ENCODE results near the gene CCDC68.

CCDC68 gene

DNA sequence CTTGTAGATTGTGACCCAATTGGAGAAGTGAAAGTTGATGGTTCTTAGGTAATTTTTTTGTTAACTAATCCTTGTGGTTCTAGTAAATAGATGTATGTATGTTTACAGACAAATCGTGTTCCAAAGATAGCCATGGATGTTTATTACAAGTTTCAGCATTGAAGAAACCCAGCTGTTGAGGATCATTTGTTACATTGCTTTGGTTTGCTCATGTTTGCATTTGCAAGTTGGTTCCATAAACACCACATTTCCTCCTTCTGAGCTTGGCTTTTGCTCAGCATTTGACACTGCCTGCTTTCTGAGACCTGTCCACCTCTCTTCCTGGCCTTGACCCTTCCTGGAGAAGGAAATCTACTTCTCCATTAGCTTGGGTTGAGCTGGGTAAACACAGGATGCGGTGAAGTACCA is 1.8 kb upstream of the CCDC68 start:
- DNase-seq (ENCODE audit: low read depth in 2 of 2), result no peak

DNA sequence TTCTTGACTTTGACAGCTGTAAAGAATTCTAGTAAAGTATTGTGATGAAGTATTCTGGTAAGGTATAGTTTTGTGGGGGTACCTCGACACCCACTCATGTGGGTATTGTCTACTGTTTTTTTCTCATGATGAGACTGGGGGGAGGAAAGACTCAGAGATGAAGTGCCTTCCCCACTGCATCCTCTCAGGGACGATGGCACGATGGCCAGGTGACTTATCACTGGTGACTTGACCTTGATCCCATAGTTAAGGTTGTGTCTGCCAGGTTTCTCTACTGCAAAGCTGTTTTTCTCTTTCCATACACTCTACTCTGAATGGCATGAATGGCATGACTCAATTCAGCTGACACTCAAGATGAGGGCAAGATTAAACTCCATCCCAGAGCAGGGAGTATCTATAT is 936 bp upstream of the CCDC68 start:
- no peak for DNase-seq (ENCODE audit: low read depth in 2 of 2)

DNA sequence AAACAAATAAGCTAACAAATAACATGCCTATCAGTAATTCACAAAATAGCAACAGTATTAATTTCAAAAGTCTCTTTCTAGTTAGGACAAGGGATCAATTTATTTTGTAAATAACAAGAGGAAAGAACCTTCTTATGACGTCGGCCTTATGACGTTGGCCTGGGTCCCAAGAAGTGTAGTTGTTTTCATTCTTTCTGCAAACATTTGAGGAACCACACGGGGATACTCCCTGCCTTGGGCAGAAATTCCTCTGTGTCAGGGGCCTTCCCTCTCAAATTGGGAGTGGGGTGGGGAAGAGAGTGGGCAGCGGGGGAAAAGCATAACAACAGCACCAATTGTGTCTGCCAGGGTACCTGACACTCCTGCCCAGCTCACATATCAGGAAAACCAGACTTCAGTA is 1.3 kb downstream of the CCDC68 start:
- no peak for DNase-seq (ENCODE audit: low read depth in 2 of 2)

DNA sequence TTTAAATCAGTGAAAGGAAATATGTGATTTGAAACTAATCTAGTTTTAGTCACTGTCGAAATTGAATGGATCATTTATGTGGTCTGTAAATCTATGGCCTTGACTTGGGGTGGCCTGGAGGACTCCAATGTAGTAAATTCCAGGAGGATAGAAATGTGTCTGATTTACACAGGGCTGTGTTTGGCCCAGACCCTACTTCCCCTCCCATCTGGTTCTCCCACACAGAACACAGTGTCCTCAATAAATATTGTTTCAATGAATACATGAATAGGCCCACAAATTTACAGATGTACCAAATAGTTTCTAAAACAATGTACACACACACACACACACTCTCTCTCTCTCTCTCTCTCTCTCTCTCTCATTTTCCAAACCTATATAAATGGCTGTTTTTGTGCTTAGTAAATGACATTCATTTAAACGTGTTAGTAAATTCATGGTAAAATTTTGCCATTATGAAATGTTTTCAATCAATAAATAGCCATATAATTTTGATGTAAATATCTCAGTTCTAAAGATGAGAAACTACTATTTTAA is 1.9 kb downstream of the CCDC68 start:
- DNase-seq (ENCODE audit: low read depth in 2 of 2), result no peak

GRCh38 chr18:54956506-54956905 is 2.8 kb downstream of the CCDC68 start:
- no peak for DNase-seq (ENCODE audit: low read depth in 2 of 2)

DNA sequence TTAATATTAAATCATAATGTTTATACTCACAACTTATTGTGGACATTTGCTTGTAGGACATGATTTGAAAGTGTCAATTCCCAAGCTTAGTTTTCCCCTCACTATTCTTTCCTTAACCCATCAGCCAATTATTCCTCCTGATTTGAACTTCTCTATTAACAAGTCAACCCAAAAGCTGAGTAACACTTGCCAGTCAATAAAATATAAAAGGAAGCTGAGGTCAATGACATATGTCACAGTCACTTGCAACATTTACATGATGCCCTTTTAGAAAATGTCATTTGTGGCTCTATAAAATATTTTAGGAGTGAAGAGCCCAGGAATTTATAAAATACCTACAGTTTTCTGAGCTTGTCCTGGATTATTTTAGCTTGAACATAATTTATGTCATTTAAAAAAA is 7.2 kb downstream of the CCDC68 start:
- DNase-seq (ENCODE audit: low read depth in 2 of 2), result no peak

DNA sequence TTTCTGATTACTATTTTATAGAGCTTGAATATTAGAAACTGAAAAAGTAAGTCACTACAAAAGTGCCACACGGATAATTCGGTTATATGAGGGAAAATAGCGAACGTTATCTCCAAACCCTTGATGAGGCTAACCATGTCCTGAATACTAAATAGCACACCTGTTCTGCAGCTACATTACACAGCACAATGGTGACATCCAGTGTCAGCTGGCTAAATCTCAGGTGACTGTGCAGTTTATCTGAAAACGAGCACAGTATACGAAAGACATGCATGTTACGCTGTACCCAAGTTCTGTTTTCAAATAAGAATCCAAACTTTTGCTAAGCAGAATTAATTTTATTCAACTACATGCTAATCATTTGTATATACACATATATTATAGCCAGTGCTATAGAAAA is 9.0 kb downstream of the CCDC68 start:
- DNase-seq (ENCODE audit: low read depth in 2 of 2), result no peak

DNA sequence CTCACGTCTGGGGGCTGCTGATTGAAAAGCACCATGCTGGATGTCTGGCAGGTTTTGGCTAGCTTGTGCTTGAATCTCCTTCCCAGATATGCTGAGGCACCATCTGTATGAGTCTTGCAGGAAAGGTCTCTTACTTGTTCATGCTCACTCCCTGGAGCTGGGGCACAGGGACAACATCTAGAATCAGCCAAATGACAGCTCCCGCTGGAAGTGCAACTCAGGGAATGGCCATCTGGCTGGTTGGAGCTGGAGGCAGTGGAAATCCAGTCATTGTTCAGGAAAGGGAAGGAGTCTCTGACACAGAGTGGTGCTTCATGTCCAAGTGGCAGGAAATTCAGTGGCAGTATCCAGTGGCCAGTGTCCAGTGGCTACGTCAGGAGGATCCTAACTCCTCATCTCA is 9.7 kb downstream of the CCDC68 start:
- no peak for DNase-seq (ENCODE audit: low read depth in 2 of 2)

DNA sequence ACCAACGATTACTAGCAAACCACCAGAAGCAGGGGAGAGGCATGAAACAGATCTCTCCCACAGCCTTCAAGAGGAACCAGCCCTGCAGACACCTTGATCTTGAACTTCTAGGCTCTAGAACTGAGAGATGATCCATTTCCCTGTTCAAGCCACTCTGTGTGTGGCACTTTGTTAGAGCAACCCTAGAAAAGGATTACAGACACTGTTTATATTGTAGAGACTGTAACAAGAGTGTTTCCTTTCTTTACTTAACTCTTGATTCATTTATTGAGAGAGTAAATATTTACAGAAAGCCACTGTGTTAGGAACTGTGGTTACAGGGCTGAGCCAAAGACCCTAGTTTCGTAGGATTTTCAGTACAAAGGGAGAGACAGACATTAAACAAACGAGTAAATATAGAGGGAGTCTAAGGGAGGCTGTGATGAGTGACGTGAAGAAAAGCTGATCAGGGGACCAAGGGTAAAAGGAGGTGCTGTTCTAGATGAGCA is 10.9 kb downstream of the CCDC68 start:
- DNase-seq (ENCODE audit: low read depth in 2 of 2), result no peak

- DNase-seq (ENCODE audit: low read depth in 2 of 2), result no peak
These were observed 12.2 kb downstream of the CCDC68 start for GRCh38 chr18:54947091-54947490.

GRCh38 chr18:54946149-54946581 is 13.1 kb downstream of the CCDC68 start:
- peak in 1 of 2 experiments; percentile 7 for DNase-seq (ENCODE audit: low read depth in 2 of 2)

DNA sequence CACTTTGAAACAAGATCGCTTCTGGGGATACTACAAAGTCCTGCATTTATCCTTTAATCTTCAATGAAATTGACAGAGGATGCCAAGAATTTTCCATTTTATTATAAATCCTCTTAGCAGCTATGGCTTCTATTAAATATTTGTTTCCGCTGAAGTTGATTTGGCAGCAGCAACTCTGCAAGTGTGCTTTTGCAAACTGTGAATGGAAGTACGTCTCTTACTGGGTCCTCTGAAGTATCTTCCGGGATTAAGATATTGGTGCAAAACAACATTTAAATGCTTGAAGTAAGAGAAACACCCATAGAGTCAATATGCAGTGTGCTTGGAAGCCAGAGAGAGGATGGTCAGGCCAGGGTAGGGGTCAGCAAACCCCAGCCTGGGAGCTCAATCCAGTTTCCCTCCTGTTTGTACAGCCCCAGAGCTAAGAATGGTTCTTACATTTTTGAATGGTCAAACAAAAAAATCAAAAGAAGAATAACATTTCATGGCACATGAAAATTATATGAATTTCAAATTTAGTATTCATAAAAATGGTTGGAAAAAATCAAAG is 13.6 kb downstream of the CCDC68 start:
- DNase-seq (ENCODE audit: low read depth in 2 of 2), result no peak

DNA sequence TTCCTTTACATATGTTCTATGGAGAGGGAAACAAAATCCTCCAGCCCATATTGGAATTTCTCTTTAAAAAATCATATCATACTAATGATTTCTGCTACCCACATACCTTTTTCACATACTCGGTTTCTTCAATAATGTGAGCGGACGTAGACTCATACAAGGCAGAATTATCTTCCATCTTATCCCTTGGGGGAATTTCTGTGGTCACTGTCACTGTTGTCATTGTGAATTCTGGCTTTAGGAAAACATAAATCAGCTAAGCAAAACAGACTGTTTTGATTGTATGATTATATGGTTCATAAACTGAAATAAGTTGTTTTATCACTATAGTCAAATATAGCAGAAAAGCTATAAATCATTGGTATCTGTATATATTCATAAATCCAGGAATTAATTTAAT is 16.7 kb downstream of the CCDC68 start:
- no peak for DNase-seq (ENCODE audit: low read depth in 2 of 2)

DNA sequence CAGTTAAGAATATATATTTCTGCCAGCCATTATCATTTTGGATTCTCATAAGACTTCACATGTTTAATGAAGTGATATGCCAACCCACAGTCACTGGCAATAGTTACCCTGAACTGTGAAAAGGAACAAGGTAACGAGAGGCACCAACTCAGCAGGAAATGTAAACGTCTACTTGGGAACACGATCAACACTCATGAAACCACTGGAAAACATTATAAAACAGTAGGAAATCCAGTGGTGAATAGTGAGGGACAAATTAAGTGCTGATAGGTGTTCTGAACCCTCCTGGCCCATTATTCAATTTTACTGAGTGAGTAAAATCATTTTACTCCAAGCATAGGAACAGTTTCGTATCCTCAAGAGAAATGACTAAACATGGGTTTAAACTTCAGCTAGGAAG is 17.1 kb downstream of the CCDC68 start:
- no peak for DNase-seq (ENCODE audit: low read depth in 2 of 2)

- no peak for DNase-seq (ENCODE audit: low read depth in 2 of 2)
These were observed 19.8 kb downstream of the CCDC68 start for GRCh38 chr18:54939361-54939917.

- DNase-seq (ENCODE audit: low read depth in 2 of 2), result no peak
These were observed 20.8 kb downstream of the CCDC68 start for GRCh38 chr18:54938506-54938905.

GRCh38 chr18:54932472-54932871 is 26.8 kb downstream of the CCDC68 start:
- no peak for DNase-seq (ENCODE audit: low read depth in 2 of 2)

DNA sequence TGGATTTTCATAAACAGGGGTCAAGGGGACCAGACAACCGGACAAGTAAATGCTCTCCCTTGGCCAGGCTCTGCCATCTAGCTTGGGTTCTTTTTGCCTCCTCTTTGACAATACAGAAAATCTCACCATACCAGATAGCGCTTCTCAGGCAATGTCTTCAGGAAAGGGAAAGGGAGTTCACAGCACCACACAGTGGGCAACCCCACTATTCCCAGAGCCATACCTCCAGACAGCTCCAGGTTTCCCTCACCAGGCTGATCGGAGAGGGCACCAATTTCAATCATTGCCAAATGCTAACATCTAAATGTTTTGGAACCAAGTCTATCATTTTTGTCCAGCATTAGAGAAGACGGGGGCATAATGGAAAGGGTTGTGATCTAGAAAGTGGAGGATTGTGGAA is 28.1 kb downstream of the CCDC68 start:
- DNase-seq (ENCODE audit: low read depth in 2 of 2), result no peak

- no peak for DNase-seq (ENCODE audit: low read depth in 2 of 2)
These were observed 31.0 kb downstream of the CCDC68 start for GRCh38 chr18:54928236-54928635.

- no peak for DNase-seq (ENCODE audit: low read depth in 2 of 2)
These were observed 32.5 kb downstream of the CCDC68 start for GRCh38 chr18:54926593-54927325.

GRCh38 chr18:54924948-54925347 is 34.3 kb downstream of the CCDC68 start:
- no peak for DNase-seq (ENCODE audit: low read depth in 2 of 2)

DNA sequence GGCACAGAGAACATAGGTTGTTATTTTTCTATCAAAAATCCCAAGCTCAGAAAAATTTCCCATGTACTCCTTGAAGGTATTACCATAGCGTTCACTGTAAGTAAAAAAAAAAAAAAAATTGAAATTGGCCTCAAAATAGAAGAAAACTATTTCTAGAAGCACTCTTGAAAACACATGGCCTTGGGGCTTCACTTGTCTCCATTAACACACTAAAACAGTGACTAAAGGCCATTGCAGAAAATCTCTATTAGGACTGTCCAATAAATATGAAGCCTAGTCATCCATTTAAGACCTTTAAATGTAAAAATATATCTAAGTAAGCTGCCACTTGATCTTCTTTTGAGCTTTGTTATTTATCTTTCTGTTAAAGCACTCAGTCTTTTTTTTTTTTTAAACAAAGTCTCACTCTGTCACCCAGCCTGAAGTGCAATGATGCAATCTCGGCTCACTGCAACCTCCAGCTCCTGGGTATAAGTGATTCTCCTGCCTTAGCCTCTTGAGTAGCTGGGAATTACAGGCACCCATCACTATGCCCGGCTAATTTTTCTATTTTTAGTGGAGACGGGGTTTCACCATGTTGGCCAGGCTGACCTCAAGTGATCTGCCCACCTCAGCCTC is 35.8 kb downstream of the CCDC68 start:
- DNase-seq (ENCODE audit: low read depth in 2 of 2), result no peak

DNA sequence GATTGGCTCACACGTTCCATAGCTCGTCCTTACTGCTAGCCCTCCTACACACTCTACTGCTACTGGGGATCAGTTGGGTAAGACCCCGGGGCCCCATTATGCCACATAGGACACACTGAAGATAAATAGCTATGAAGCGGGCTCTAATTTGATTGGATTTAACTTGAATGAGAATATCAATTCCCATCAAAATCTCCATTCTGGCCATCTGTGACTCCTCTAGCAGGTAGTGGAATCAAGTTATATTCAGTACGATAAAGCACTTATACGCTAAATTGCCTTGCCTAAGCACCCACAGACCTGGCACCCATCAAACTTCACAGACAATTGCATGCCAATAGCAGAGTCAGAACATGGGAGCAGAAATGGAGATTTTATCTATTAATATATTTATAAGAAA is 39.8 kb downstream of the CCDC68 start:
- DNase-seq (ENCODE audit: low read depth in 2 of 2), result no peak
